Astrocyte of the spinal cord (primary cell): Measurements from ENCODE around the gene CUBN.
A peak's percentile ranks its signal among the peaks of the same experiment; 100 is the strongest.

ENCODE experiments used
- DNase-seq: peaks from one replicate; pipeline ENCODE4 v3.0.0; 2011; ENCODE audit warnings: low read depth, low spot score
- H3K4me3 ChIP-seq: 2 replicates; pipeline ENCODE4 v1.5.1; 2011; ENCODE audit warnings: low read depth, mild to moderate bottlenecking, low read length, moderate library complexity
- in situ Hi-C: cut with HindIII; loops from 2 replicates; pipeline ENCODE4 v1.10.0; 2017; ENCODE audit warnings: low sequenced_read_pairs
- TF ChIP-seq, protein P1 (sequence below): IDR thresholded peaks from 2 replicates; pipeline ENCODE4 v1.5.1; 2012; ENCODE audit warnings: low read depth, mild to moderate bottlenecking, low read length, inconsistent platforms

CUBN gene

DNA sequence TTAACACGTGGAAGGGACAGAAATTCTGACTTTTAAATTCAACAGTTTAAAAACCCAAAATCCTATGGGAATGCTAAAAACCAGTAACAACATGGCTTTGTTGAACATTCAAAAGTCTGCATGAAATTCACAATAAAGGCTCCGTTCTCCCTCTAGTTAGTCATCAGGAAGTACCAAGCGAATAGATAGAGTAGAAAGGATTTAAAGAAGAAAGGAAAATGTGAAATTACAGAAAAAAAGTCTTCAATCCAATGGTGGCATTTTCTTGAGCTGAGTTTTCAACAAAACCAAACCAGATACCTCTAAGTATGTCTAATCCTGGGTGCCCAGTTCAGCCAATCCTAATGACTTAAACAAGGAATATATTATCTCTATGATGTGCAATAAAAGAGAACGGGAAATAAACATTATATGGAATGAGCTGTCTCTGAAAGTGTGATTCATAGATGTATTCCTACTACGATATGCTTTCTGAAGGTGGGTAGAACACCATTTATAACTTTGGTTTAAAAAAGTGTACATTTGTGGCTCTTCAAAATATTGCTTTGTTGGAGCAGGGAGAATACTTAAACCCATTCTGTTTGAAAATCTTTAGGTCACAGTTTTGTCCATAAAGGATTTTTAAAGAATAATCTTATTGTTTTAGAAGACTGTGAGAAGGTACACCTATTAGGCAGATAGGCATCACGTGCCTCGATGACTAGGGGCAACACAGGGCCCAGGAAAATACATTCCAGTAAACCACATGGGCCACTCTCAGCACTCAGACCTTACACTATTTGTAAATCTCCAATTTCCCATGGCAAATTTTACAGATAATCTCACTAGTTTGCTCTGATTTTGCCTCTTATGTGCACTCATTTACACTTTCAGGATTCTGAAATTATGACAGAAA, 87.7 kb downstream of the CUBN start:
- in situ Hi-C loops, result no loop called here
- TF ChIP-seq, protein P1, sequence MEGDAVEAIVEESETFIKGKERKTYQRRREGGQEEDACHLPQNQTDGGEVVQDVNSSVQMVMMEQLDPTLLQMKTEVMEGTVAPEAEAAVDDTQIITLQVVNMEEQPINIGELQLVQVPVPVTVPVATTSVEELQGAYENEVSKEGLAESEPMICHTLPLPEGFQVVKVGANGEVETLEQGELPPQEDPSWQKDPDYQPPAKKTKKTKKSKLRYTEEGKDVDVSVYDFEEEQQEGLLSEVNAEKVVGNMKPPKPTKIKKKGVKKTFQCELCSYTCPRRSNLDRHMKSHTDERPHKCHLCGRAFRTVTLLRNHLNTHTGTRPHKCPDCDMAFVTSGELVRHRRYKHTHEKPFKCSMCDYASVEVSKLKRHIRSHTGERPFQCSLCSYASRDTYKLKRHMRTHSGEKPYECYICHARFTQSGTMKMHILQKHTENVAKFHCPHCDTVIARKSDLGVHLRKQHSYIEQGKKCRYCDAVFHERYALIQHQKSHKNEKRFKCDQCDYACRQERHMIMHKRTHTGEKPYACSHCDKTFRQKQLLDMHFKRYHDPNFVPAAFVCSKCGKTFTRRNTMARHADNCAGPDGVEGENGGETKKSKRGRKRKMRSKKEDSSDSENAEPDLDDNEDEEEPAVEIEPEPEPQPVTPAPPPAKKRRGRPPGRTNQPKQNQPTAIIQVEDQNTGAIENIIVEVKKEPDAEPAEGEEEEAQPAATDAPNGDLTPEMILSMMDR, result no peak
- DNase-seq, result peak; percentile 39

DNA sequence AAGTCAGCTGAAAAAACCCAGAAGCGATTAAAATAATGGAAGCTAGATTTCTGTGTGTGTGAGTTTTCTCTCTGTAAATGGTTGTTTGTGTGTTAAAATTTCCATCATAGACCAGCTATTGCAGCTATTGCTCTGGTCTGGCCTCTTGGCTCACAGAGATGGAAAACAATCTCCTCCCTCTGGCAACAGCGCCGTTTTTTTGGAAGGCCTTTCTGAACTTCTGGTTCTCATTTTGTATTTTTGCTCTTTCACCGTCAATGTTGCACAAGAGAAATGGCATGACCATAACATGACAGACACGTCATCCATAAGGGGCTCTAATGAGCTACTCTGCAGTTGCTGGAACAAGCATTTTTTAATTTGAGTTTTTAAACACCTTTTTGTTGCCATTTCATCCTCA, 91.0 kb downstream of the CUBN start:
- TF ChIP-seq, protein P1, result no peak
- no peak for DNase-seq
- no peak overlapping the region for H3K4me3 ChIP-seq
- in situ Hi-C loops, result no loop called here

More for the DNA sequence above, 87.7 kb downstream of the CUBN start:
- no peak overlapping the region for H3K4me3 ChIP-seq

DNA sequence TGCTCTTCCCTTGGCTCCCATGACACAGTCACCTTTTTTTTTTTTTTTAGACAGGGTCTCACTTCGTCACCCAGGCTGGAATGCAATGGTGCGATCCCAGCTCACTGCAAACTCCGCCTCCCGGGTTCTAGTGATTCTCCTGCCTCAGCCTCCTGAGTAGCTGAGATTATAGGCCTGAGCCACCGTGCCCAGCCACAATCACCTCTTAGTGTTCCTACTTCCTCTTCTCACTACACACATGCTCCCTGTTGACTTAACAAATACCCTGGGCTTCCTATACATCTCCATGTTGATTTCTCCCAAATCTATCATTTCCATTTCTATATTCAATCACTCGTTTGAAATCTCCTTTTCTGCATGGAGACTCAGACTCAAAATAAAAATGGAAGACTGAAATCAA, 91.7 kb downstream of the CUBN start:
- H3K4me3 ChIP-seq, result no peak overlapping the region
- in situ Hi-C loops, result no loop called here
- TF ChIP-seq, protein P1, result no peak
- no peak for DNase-seq

DNA sequence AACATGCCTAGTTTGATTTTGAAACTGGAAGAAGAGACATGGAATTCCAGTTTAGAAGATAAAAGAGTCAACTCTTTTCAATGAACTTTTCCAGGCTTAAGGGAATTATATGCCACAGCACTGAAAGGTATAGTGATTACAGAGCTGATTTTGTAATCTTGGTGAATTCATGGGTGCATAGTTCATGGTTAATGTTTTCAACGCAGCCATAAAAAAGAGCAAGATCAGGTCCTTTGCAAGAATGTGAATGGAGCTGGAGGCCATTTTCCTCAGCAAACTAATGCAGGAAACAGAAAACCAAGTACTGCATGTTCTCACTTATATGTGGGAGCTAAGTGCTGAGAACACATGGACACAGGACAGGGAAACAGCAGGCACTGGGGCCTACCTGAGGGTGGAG, 94.2 kb downstream of the CUBN start:
- in situ Hi-C loops, result no loop called here
- H3K4me3 ChIP-seq, result no peak overlapping the region
- no peak for DNase-seq
- TF ChIP-seq, protein P1, result no peak

DNA sequence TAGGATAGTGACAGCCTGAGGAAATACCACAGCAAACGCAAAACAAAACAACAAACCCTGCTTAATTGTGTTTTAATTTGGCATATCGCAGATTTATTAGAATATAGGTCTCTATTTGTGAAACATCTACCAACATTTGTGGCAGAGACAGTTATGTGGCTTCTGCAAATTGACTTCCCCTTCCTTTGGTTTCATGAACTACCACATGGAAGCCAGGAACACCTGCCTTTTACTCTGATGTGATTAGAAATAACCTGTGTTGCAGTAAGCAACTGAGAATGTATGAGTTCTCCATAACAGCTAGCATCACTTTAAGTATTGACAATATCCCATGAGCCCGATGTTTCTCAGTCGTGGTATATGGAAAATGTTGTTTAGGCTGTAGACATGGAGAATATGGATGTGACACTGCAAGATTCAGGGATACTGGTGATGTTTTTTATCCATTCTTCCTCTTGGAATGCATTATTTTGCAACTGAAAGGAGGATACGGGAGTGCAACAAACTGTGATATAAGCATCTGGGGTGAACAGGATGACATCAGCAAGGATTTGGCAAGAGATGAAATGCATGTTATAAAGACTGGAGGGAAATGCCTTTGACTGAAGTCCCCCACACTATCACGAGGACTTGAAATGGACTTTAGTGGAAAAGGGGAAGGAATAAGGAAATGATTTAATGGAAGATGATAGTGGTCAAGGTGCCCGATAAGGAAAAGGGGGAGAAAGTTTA, 95.9 kb downstream of the CUBN start:
- H3K4me3 ChIP-seq, result no peak overlapping the region
- TF ChIP-seq, protein P1, result no peak
- no peak for DNase-seq
- in situ Hi-C loops, result no loop called here

DNA sequence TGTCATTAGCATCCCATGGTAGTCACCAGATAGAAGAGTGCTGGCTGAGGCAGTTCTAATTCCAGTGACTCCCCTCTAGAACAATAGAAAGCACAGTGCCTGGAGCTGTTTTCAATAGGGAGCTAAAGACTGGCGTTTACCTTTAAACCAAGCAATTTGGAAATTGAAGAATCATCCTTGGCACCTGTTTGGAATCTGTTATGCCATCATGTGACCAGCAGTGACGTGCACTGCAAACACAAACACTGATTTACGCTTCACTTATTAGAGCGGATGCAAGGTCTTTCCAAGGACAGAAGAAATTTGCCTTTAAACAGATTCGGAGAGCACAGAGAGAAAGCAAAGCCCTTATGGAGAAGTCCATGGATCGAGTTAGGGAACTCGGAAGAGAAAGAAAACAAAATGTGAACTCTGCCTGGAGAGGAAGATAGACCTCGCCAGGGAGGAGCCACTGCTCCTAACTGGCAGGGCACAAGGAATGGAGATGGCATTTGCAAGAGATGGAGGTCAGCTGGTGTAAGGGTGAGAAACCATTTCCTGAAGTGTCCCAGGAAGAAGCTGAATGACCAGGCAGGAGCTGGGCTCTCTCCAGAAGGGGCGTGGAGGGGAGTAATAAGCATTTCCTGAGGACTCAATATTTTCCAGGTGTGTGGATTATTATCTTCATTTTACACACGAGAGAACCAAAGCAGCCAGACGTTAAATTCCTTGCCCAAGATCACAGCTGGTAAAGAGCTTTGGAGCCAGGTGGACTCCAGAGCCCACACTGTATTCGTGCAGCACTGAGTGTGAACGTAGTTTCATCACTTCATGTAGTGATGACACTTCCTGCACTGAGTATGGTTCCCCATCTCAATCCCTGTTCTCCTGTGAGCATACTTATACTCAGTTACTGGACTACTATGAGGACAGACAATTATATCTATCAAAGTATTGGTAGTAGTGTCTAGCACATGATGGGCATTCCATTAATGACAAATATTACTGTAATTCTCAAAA, 97.7 kb downstream of the CUBN start:
- DNase-seq, result no peak
- TF ChIP-seq, protein P1, result no peak
- in situ Hi-C loops, result no loop called here
- H3K4me3 ChIP-seq, result no peak overlapping the region
